ENCODE measurements around the gene NBEA. TPM values are rescaled to one million over a fixed set of nuclear protein-coding genes. Genes with fewer than 3 reads are reported as not detected.
A peak's percentile ranks its signal among the peaks of the same experiment; 100 is the strongest.
"Not testable (repeated sequence)": the region's sequence is repeated elsewhere in the genome, so short reads cannot be mapped to it uniquely, and the experiment has no call there.

NBEA gene
- total RNA-seq, 1 donor from 2014 or later, result 0.14 TPM

- H3K9me3 Mint-ChIP-seq; H3K4me1 Mint-ChIP-seq; H3K27me3 Mint-ChIP-seq; H3K36me3 Mint-ChIP-seq (ENCODE audit: low read depth); intact Hi-C loops (cut with micrococcal nuclease); DNase-seq; H3K27ac Mint-ChIP-seq; H3K4me3 Mint-ChIP-seq: not testable (repeated sequence)
Observed at GRCh38 chr13:35058585-35058984, 116.5 kb downstream of the NBEA start.

- H3K27ac Mint-ChIP-seq, result no peak overlapping the region
- H3K4me3 Mint-ChIP-seq, result no peak overlapping the region
- H3K9me3 Mint-ChIP-seq, result peaks cover 13% of the 10 kb centered on the region
- H3K27me3 Mint-ChIP-seq, result no peaks in the 10 kb centered on the region
- intact Hi-C loops (cut with micrococcal nuclease), result no loop called here
- DNase-seq, result no peak
- H3K36me3 Mint-ChIP-seq (ENCODE audit: low read depth), result no peaks in the 10 kb centered on the region
- H3K4me1 Mint-ChIP-seq, result no peaks in the 10 kb centered on the region
Observed at GRCh38 chr13:35086667-35087066, 144.6 kb downstream of the NBEA start.

GRCh38 chr13:35092251-35092650, 150.2 kb downstream of the NBEA start:
- Mint-ChIP-seq H3K4me1 (no peaks in the 10 kb centered on the region), H3K4me3 (no peak overlapping the region), H3K27me3 (no peaks in the 10 kb centered on the region), H3K36me3 (ENCODE audit: low read depth) (no peaks in the 10 kb centered on the region), H3K27ac (no peak overlapping the region), H3K9me3 (no peaks in the 10 kb centered on the region)
- intact Hi-C loops (cut with micrococcal nuclease), result no loop called here
- no peak for DNase-seq

- Mint-ChIP-seq H3K4me1 (no peaks in the 10 kb centered on the region), H3K36me3 (ENCODE audit: low read depth) (no peaks in the 10 kb centered on the region), H3K4me3 (no peak overlapping the region), H3K27me3 (no peaks in the 10 kb centered on the region), H3K27ac (no peak overlapping the region), H3K9me3 (no peaks in the 10 kb centered on the region)
- intact Hi-C loops (cut with micrococcal nuclease), result no loop called here
- no peak for DNase-seq
Observed at GRCh38 chr13:35092751-35093150, 150.7 kb downstream of the NBEA start.

GRCh38 chr13:35093356-35093755, 151.3 kb downstream of the NBEA start:
- Mint-ChIP-seq H3K27ac (no peak overlapping the region), H3K27me3 (no peaks in the 10 kb centered on the region), H3K9me3 (no peaks in the 10 kb centered on the region), H3K4me3 (no peak overlapping the region), H3K36me3 (ENCODE audit: low read depth) (no peaks in the 10 kb centered on the region), H3K4me1 (no peaks in the 10 kb centered on the region)
- no peak for DNase-seq
- intact Hi-C loops (cut with micrococcal nuclease), result no loop called here

- DNase-seq; H3K9me3 Mint-ChIP-seq; H3K27me3 Mint-ChIP-seq; H3K4me3 Mint-ChIP-seq; H3K4me1 Mint-ChIP-seq; intact Hi-C loops (cut with micrococcal nuclease); H3K36me3 Mint-ChIP-seq (ENCODE audit: low read depth); H3K27ac Mint-ChIP-seq: not testable (repeated sequence)
Observed at GRCh38 chr13:35106771-35107170, 164.7 kb downstream of the NBEA start.

GRCh38 chr13:35107535-35107934, 165.5 kb downstream of the NBEA start:
- Mint-ChIP-seq H3K36me3 (ENCODE audit: low read depth) (no peaks in the 10 kb centered on the region), H3K9me3 (no peaks in the 10 kb centered on the region), H3K27ac (no peak overlapping the region), H3K4me3 (no peak overlapping the region), H3K4me1 (no peaks in the 10 kb centered on the region), H3K27me3 (peaks cover 1% of the 10 kb centered on the region)
- intact Hi-C loops (cut with micrococcal nuclease), result no loop called here
- no peak for DNase-seq

GRCh38 chr13:35113612-35114011, 171.5 kb downstream of the NBEA start:
- H3K27ac Mint-ChIP-seq; H3K27me3 Mint-ChIP-seq; H3K9me3 Mint-ChIP-seq; intact Hi-C loops (cut with micrococcal nuclease); H3K4me3 Mint-ChIP-seq; H3K36me3 Mint-ChIP-seq (ENCODE audit: low read depth); DNase-seq; H3K4me1 Mint-ChIP-seq: not testable (repeated sequence)

GRCh38 chr13:35127466-35127865, 185.4 kb downstream of the NBEA start:
- H3K27ac Mint-ChIP-seq, result no peak overlapping the region
- H3K9me3 Mint-ChIP-seq, result no peaks in the 10 kb centered on the region
- H3K4me1 Mint-ChIP-seq, result no peaks in the 10 kb centered on the region
- no peaks in the 10 kb centered on the region for H3K36me3 Mint-ChIP-seq (ENCODE audit: low read depth)
- intact Hi-C loops (cut with micrococcal nuclease), result no loop called here
- no peak overlapping the region for H3K4me3 Mint-ChIP-seq
- DNase-seq, result no peak
- H3K27me3 Mint-ChIP-seq, result no peaks in the 10 kb centered on the region

- H3K27ac Mint-ChIP-seq, result no peak overlapping the region
- no peak overlapping the region for H3K4me3 Mint-ChIP-seq
- no peaks in the 10 kb centered on the region for H3K9me3 Mint-ChIP-seq
- intact Hi-C loops (cut with micrococcal nuclease), result no loop called here
- H3K27me3 Mint-ChIP-seq, result no peaks in the 10 kb centered on the region
- no peak for DNase-seq
- H3K4me1 Mint-ChIP-seq, result no peaks in the 10 kb centered on the region
- no peaks in the 10 kb centered on the region for H3K36me3 Mint-ChIP-seq (ENCODE audit: low read depth)
Observed at GRCh38 chr13:35129500-35129899, 187.4 kb downstream of the NBEA start.

GRCh38 chr13:35131471-35131870, 189.4 kb downstream of the NBEA start:
- Mint-ChIP-seq H3K36me3 (ENCODE audit: low read depth) (no peaks in the 10 kb centered on the region), H3K4me1 (no peaks in the 10 kb centered on the region), H3K27ac (no peak overlapping the region), H3K27me3 (no peaks in the 10 kb centered on the region), H3K9me3 (no peaks in the 10 kb centered on the region), H3K4me3 (no peak overlapping the region)
- no peak for DNase-seq
- intact Hi-C loops (cut with micrococcal nuclease), result no loop called here

- Mint-ChIP-seq H3K27me3 (no peaks in the 10 kb centered on the region), H3K4me1 (peaks cover 12% of the 10 kb centered on the region), H3K9me3 (no peaks in the 10 kb centered on the region), H3K27ac (no peak overlapping the region), H3K4me3 (no peak overlapping the region), H3K36me3 (ENCODE audit: low read depth) (no peaks in the 10 kb centered on the region)
- intact Hi-C loops (cut with micrococcal nuclease), result no loop called here
- no peak for DNase-seq
Observed at GRCh38 chr13:35136585-35136984, 194.5 kb downstream of the NBEA start.

- Mint-ChIP-seq H3K4me3 (no peak overlapping the region), H3K9me3 (no peaks in the 10 kb centered on the region), H3K27me3 (no peaks in the 10 kb centered on the region), H3K36me3 (ENCODE audit: low read depth) (no peaks in the 10 kb centered on the region), H3K27ac (peak overlapping the region; percentile 39), H3K4me1 (peaks cover 18% of the 10 kb centered on the region)
- DNase-seq, result peak; percentile 56
- intact Hi-C loops (cut with micrococcal nuclease), result no loop called here
Observed at GRCh38 chr13:35139591-35139990, 197.5 kb downstream of the NBEA start.

- H3K9me3 Mint-ChIP-seq, result no peaks in the 10 kb centered on the region
- no peaks in the 10 kb centered on the region for H3K27me3 Mint-ChIP-seq
- H3K36me3 Mint-ChIP-seq (ENCODE audit: low read depth), result no peaks in the 10 kb centered on the region
- no peak for DNase-seq
- peaks cover 18% of the 10 kb centered on the region for H3K4me1 Mint-ChIP-seq
- intact Hi-C loops (cut with micrococcal nuclease), result no loop called here
- H3K27ac Mint-ChIP-seq, result no peak overlapping the region
- no peak overlapping the region for H3K4me3 Mint-ChIP-seq
Observed at GRCh38 chr13:35140321-35140720, 198.3 kb downstream of the NBEA start.

- DNase-seq, result no peak
- no peaks in the 10 kb centered on the region for H3K36me3 Mint-ChIP-seq (ENCODE audit: low read depth)
- intact Hi-C loops (cut with micrococcal nuclease), result no loop called here
- H3K4me1 Mint-ChIP-seq, result peaks cover 18% of the 10 kb centered on the region
- H3K4me3 Mint-ChIP-seq, result no peak overlapping the region
- no peak overlapping the region for H3K27ac Mint-ChIP-seq
- no peaks in the 10 kb centered on the region for H3K9me3 Mint-ChIP-seq
- no peaks in the 10 kb centered on the region for H3K27me3 Mint-ChIP-seq
Observed at GRCh38 chr13:35140831-35141230, 198.8 kb downstream of the NBEA start.
